ENCODE measurements around the gene USP15.

DNA sequence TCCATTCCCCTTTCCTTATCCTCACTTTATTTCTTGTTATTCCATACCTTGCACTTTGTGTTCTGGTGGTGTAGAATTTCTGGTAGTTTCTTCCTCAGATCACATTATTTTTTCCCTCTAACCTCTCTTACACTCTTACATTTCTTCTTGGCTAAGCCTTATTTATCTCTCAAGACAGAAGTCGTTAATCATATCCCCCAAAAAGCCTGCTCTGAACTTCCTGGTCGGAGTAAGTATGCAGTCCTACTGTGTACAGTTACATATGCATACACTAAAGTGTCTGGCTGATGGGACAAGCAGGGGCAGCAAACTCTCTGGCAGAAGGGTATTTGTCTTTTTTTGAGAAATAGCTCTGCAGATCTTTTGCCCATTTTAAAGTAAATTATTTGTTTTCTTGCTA is 33.1 kb upstream of the USP15 start:
- no peak for TF ChIP-seq EZH2phosphoT487 (IDR thresholded peaks at IDR 0.05; ENCODE audit: low read depth)
- TF ChIP-seq, protein P1, sequence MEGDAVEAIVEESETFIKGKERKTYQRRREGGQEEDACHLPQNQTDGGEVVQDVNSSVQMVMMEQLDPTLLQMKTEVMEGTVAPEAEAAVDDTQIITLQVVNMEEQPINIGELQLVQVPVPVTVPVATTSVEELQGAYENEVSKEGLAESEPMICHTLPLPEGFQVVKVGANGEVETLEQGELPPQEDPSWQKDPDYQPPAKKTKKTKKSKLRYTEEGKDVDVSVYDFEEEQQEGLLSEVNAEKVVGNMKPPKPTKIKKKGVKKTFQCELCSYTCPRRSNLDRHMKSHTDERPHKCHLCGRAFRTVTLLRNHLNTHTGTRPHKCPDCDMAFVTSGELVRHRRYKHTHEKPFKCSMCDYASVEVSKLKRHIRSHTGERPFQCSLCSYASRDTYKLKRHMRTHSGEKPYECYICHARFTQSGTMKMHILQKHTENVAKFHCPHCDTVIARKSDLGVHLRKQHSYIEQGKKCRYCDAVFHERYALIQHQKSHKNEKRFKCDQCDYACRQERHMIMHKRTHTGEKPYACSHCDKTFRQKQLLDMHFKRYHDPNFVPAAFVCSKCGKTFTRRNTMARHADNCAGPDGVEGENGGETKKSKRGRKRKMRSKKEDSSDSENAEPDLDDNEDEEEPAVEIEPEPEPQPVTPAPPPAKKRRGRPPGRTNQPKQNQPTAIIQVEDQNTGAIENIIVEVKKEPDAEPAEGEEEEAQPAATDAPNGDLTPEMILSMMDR (IDR thresholded peaks at IDR 0.05; ENCODE audit: low read depth, low read length), result no peak

Measured in OCI-LY3 (cell line).